Limb (tissue), 2 donors: ENCODE results near the gene SEC16A.
A peak's percentile ranks its signal among the peaks of the same experiment; 100 is the strongest.

Source experiments
- DNase-seq, 2 donors: peaks; one replicate each; pipeline ENCODE4 v3.0.0-alpha.2; 2016; ENCODE audit errors: extremely low spot score in 2 of 2

SEC16A gene

DNA sequence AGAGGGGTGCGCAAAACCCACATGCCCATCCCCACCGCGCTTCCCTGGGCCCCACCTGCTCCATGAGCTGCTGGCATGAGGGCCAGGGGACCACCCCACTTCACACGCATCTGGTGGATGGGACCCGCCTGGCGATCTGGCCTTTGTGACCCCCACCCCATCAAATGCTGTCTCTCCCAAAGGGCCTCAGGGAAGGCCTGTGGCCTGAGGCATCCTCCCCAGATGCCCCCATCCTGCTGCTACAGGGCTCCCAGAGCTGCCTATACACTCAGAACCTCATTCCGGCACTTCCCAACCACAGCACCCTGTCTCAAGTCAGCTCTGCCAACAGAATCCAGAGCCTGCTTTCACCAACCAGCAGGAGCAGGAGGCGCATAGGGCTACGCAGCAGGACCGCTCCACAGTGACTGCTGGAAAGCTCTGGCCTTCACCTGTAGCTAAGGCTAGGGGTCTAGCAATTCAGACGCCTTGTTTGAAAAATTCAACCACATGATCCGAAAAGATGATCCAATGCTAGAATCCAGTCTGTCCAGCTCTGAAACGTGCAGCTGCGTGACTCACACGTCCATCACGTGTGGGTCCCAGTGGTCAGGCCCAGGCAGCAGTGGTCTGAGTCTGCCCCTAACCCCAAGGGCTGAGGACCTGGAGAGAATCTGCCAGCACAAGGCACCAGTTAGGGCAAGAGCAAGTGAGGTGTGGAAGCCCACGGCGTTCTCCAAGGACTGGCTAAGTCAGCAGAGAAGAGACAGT lies 81.5 kb downstream of the SEC16A start:
- no peak for DNase-seq

DNA sequence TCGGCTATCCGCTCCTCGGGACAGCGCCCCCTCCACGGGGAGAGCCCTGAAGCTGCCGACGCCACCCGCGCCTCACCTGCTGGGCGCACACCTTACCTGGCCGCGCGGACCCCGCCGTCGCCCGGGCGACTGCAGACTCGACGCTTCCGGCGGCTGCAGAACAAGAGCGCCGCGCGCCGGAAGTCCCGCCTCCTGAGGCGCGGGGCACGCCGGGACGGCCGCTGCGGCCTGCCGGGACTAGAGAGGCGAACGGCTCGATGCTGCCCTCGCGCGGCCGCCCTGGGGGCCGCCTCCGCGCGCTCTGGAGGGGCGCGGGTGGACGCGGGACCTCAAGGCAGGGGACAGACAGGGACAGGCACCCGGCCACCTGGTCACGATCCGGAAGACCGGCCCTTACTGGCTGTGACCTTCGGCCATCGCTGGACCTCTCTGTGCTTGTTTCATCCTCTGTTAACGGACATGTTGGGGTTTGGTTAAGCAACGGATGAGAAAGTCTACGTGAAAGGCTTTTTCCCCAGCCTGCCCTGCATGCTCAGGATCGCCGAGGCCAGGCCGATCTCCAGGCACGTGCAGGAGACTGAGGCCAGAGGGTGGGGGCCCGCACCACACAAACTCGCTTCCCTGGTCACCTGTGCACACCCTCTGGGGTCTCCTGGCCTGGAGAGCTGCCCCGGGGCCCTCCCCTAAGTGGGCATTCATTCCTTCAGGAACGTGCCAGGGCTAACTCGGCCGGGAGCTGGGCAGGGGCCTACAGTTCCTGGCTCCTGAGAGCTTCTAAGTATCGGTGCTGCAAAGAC lies 82.6 kb downstream of the SEC16A start, which contains the start of gene SNAPC4:
TSS of gene SNAPC4 (minus strand) at position 133 of the 797 bp plus-strand sequence. CDS start 1,742 bp downstream, outside the sequence.
- DNase-seq, result peak; percentile 87 to 94

DNA sequence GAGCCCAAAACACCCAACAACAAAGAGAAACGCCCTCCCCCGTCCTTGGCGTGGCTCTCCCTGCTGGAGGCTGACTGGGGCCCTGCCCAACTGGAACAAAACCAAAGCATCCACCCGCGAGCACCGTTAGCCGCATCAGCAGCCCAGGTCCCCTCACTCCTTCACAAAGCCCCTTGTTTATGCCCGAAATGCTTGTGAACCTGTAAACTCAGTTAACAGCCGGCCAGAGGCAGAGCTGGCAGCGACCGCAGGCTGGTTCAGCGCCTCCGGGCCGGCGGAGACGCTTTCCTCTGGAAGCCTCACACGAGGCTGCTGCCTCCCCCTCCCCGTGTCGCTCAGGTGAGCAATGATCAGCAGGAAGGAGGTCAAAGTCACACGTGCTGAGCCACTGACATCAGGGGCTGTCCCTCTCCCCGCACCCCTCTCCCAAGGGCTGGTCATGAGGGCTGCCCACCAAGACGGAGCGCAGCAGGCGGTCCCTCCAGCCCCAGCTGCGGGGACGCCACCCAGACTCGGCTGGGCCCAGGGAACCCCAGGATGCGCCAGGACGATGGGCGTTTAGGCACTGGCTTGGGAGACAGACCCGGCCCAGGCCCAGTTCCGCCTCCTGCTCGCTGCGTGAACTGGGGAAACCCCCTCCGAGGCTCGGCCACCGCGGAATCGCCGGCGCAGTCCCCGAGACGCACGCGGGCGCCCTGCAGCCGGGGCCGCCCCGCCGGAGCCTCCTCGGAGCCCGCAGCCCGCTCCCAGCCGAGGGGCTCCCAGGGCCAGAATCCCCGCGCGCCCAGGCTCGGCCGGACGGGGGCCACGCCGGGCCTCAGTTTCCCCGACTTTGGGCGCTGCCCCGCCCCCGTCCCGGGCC lies 83.4 kb downstream of the SEC16A start:
- peak; percentile 12 to 45 for DNase-seq

DNA sequence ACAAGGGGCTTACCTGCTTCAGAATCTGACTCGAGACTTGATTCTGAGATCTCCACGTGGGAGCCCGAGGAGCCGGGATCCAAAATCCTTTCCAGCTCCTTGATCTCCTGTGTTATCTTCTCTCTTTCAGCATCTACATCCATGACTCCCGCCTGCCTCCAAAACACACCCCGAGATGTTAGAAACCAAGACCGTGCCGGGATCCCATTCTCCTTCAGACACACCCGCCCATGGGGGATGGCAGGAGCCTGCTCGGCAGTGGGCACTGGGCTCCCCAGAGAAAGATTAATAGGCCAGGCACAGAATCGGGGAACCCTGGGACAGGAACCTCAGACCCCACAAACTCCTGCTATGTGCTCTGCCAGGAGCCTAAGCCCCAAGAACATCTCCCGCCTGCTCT lies 84.6 kb downstream of the SEC16A start:
- no peak for DNase-seq

DNA sequence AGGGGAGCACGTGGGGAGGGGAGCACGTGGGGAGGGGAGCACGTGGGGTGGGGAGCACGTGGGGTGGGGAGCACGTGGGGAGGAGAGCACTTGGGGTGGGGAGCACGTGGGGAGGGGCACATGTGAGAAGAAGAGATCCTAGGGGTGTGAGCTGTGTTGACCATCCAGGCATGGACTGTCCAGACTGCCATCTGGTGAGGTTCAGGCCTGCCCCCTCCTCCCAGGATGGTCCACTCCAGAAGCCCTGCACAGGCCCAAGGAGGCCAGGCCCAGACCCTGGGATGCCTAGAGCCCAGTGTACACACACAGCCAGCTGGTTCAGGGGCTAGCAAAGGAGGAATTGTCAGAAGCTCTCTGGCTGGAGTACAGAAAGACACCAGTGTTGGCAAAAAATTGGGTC lies 85.2 kb downstream of the SEC16A start:
- DNase-seq, result no peak

DNA sequence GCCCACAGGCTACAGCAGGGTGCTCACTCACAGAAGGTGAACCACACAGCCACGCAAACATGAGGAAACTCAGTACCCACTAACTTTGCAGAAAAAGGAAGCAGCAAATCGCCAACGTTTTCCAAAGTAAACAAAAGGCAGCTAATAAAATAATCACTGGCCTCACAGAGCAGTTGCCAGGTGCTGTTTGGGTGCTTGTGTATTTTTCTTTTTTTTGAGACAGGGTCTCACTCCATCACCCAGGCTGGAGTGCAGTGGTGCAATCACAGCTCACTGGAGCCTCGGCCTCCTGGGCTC lies 86.7 kb downstream of the SEC16A start:
- no peak for DNase-seq

DNA sequence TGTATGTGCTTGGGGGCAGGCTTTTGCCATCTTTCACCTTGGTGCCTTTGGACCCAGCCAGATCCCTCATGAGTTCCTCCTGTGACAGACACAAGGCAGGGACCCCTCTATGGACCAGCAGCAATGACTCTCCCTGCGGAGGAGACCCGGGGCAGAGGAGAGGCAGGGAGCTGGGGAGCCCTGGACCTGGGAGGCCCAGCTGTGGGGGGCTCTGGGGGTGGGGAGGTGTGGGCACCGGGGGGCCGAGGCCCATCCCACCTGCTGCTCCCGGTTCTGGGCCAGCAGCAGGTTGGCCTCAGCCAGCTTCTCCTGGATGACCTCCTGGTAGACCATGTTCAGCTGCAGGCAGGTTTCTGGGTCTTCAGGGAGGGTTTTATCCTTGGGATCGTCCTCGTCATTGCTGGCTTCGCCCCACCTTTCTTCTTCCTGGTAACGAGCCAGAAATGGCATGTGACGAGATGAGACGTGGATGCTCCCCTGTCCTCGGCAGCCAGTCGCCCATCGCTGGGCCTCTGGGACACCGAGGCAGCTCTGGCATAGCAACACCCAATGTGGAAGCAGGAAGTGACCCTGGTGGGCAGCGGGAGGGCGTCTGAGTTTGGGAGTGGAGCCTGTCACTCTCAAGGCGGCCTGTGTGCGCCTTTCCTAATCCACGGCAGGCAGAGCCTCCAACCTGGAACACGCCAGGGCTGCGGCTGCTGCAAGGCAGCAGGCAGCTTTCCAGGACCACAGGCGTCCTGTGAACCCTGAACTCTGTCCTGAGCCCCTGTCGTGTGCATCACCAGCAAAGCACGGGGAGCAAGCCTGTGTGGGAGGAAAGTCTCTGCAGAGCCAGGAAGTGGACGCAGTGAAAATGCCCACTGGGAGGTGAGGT lies 87.3 kb downstream of the SEC16A start:
- DNase-seq, result no peak

DNA sequence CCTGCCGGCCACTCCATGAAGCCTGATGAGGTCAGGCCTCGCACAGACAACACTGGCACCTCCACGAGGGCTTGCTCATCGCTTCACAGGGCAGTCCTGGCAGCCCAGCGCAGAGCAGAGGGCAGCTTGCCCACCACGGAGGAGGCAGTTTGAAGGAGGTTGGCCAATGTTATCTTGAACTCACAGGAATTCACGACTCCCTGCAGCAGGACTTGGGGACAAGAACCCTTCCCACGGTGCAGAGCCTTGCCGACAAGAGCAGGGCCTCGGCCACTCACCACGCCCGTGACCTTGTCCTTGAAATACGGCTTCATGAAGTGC lies 87.9 kb downstream of the SEC16A start:
- no peak for DNase-seq

DNA sequence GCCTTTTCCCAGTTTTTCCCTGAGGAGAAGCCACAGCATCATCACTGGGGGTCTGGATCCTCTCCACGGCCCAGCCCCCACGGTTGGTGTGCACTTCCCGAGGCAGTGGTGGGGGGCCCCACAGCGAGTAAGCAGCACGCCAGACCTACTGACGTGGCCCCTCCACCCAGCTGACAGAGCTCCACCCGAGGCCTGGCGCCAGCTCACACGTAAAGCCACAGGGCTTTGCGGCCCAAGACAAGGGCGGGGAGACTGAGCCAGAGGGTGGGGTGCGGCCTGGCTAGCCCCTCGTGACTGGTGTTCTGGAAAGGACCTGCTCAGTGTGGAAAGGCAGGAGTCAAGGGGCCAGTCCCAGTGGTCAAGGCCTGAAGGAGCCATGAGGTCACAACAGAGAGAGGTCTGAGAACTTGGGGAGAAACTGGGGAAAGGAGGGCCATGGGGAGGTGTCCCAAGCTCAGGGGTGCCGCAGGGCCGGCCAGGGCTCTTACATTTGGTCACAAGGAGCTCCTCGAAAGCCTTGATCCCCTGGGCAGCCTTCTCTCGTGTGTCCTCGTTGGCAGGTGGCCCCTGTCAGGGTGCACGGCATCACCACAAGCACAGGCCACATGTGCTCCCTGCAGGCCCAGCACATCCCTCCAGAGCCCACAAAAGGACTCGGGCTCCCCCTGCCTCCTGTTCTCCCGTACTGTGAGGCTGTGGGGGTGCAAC lies 88.4 kb downstream of the SEC16A start:
- DNase-seq, result no peak

DNA sequence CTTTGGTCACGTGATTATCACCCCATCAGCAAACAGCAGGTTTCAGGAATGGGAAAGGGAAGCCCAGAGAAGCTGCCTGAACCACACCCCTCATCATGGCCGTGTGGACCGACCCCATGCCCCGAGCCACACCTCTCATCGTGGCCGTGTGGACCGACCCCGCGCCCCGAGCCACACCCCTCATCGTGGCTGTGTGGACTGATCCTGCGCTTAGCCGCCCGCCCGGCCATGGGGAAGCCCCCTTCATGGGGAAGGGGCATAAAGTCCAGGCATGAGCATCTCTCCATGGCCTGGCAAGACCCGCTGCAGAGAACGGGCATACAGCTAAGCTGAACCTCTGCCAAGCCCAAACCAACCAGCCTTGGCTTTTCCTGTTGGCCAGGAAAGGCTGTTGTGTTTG lies 89.3 kb downstream of the SEC16A start:
- no peak for DNase-seq

DNA sequence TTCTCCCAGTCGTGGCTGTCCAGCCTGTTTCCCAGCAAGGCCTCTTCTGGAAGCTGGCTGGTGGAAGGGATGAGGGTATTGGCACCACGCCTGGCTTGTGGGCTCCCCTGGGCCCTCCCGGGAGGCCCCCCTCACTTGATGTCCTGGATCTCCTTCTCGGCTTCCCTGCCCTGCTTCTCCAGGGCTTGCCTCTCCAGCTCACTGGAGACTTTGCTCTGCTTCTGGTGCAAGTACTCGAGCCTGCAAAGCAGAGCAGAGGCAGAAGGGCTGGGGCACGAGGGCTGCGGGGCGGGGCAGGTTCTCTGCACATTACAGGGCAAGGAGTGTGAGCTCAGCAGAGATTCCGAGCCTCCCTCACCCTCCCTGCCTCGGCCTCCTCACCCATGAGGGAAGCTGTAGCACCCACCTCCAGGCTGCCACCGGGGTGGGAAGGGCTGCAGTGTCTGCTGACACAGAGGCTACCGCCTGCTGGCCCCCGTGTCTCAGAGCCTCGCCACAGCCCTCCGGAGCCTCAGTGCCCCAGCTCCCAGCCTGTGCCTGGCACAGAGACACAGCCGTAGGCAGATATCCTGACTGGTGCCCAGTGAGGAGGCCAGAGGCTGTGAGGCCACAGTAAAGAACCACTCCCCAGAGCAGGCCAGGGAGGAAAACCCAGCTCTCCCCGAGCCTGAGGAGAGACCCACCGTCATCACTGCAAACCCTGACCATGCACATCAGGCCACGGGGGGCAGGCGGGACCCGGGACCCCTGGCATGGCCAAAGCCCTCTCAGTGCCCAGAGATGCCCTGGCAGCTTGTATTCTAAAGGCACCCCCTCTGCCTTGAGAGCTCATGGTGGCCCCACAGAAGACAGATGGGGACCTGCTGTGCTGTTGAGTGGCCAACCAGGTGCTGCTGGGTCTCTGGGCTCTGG lies 90.0 kb downstream of the SEC16A start:
- DNase-seq, result no peak

DNA sequence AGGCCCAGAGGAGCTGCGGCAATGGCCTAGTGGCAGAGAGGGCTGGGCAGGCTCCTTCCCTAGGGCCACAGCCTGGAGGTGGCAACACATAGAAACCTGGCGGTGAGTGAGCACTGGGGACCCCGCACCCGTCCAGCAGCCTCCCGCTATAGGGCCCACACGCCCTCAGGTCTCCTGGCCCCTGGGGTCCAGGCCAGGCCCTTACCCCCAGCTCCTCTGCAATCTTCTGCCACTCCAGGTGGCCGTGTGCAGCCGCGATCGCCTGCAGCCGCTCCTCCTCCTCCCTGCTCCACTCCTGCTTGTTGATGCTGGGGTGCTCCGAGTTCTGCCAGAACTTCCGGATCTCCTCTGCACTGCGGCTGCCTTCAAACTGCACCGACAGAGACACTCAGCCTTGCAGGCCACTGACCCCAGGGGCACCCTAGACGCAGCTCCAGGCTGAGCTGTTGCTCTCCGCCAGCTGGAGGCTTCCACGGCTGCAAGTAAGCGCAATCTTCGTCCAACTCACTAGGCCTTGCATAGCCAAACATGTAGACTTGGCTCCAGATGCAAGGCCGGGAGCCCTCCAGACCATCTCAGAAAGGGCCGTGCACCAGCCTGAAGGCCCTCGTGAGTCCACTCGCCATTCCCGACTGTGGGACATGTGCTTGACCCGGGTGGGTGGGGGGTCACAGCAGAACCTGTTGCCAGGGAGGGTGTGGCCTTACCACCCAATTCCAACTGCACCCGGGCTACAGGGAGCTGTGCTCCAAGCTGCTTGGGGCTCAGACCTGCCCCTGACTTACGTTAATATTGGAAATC lies 90.9 kb downstream of the SEC16A start:
- DNase-seq, result no peak
